ENCODE results near the gene LIN52. TPM values are rescaled to one million over a fixed set of nuclear protein-coding genes. Genes with fewer than 3 reads are reported as not detected.

The LIN52 gene
- polyA plus RNA-seq, 3 donors = 2.9 to 7.2 (median 4.8) TPM

- H4K20me1 ChIP-seq (ENCODE audit: insufficient read depth, low read length) = no peaks in the 10 kb centered on the region
- intact Hi-C loops (cut with micrococcal nuclease) = no loop called here
- H3K4me1 ChIP-seq (ENCODE audit: control insufficient read depth in 1 of 2, insufficient read depth in 2 of 2, low read length in 2 of 2) = peaks cover 5 to 9% of the 10 kb centered on the region in 2 donors
- H3K79me2 ChIP-seq (ENCODE audit: insufficient read depth, low read length) = no peaks in the 10 kb centered on the region
- Mint-ChIP-seq H3K27me3 (ENCODE audit: low read depth in 3 of 3) (no peaks in the 10 kb centered on the region), H3K4me1 (peaks cover 8% of the 10 kb centered on the region), H3K36me3 (peaks cover 8 to 14% of the 10 kb centered on the region in 2 donors), H3K9me3 (peaks cover 0 to 6% (median 0%) of the 10 kb centered on the region in 7 donors), H3K27ac (no peak overlapping the region), H3K4me3 (no peak overlapping the region)
- H3K9me3 ChIP-seq (replicated peaks in 1 of 2; ENCODE audit: control insufficient read depth in 1 of 2, insufficient read depth in 1 of 2, low read length in 2 of 2) = no peaks in the 10 kb centered on the region
- DNase-seq = no peak
- H3K36me3 ChIP-seq (replicated peaks in 1 of 2; ENCODE audit: control insufficient read depth in 1 of 2, insufficient read depth in 2 of 2, low read length in 2 of 2) = peaks cover 0 to 4% of the 10 kb centered on the region in 2 donors
- no peak overlapping the region for H3K4me3 ChIP-seq (replicated peaks in 1 of 3; ENCODE audit: low read depth in 2 of 3, low read length in 3 of 3)
- H3K27ac ChIP-seq (ENCODE audit: low read depth in 1 of 2, low read length in 2 of 2) = no peak overlapping the region
- TF ChIP-seq CTCF (IDR thresholded peaks at IDR 0.05) = no peak
- H3K27me3 ChIP-seq (ENCODE audit: control insufficient read depth in 2 of 2, insufficient read depth in 2 of 2, low read length in 2 of 2) = no peaks in the 10 kb centered on the region
- no peak overlapping the region for H3K9ac ChIP-seq (ENCODE audit: insufficient read depth, low read length, poor library complexity, severe bottlenecking)
- WGBS (ENCODE audit: insufficient coverage) = no CpG with 5 or more reads among the region's 1 CpG
- no peak overlapping the region for H2AFZ ChIP-seq (ENCODE audit: insufficient read depth, low read depth, low read length, poor library complexity, severe bottlenecking)
- no peak overlapping the region for H3K4me2 ChIP-seq (replicated peaks; ENCODE audit: extremely low read depth, low read length, poor library complexity, severe bottlenecking)
Measured at GRCh38 chr14:74126315-74127013, 41.7 kb downstream of the LIN52 start.

GRCh38 chr14:74127634-74128033, 42.9 kb downstream of the LIN52 start:
- TF ChIP-seq CTCF (IDR thresholded peaks at IDR 0.05) = no peak
- Mint-ChIP-seq H3K9me3 (peaks cover 0 to 6% (median 0%) of the 10 kb centered on the region in 7 donors), H3K36me3 (peaks cover 6 to 11% of the 10 kb centered on the region in 2 donors), H3K27me3 (ENCODE audit: low read depth in 3 of 3) (no peaks in the 10 kb centered on the region), H3K4me3 (no peak overlapping the region), H3K4me1 (peaks cover 9% of the 10 kb centered on the region), H3K27ac (no peak overlapping the region)
- Histone ChIP-seq H3K27me3 (ENCODE audit: control insufficient read depth in 2 of 2, insufficient read depth in 2 of 2, low read length in 2 of 2) (no peaks in the 10 kb centered on the region), H3K27ac (ENCODE audit: low read depth in 1 of 2, low read length in 2 of 2) (no peak overlapping the region), H3K4me3 (replicated peaks in 1 of 3; ENCODE audit: low read depth in 2 of 3, low read length in 3 of 3) (no peak overlapping the region), H3K4me1 (ENCODE audit: control insufficient read depth in 1 of 2, insufficient read depth in 2 of 2, low read length in 2 of 2) (peaks cover 8 to 10% of the 10 kb centered on the region in 2 donors), H3K9ac (ENCODE audit: insufficient read depth, low read length, poor library complexity, severe bottlenecking) (no peak overlapping the region), H3K36me3 (replicated peaks in 1 of 2; ENCODE audit: control insufficient read depth in 1 of 2, insufficient read depth in 2 of 2, low read length in 2 of 2) (no peaks in the 10 kb centered on the region), H3K9me3 (replicated peaks in 1 of 2; ENCODE audit: control insufficient read depth in 1 of 2, insufficient read depth in 1 of 2, low read length in 2 of 2) (no peaks in the 10 kb centered on the region), H4K20me1 (ENCODE audit: insufficient read depth, low read length) (no peaks in the 10 kb centered on the region), H2AFZ (ENCODE audit: insufficient read depth, low read depth, low read length, poor library complexity, severe bottlenecking) (no peak overlapping the region), H3K4me2 (replicated peaks; ENCODE audit: extremely low read depth, low read length, poor library complexity, severe bottlenecking) (no peak overlapping the region), H3K79me2 (ENCODE audit: insufficient read depth, low read length) (no peaks in the 10 kb centered on the region)
- intact Hi-C loops (cut with micrococcal nuclease) = no loop called here
- 100% methylated on average over 1 of the region's 1 CpG for WGBS (ENCODE audit: insufficient coverage)
- no peak for DNase-seq

Measured in CD14-positive monocyte (primary cell).